ENCODE results near the gene CXCL6. TPM values are rescaled to one million over a fixed set of nuclear protein-coding genes. Genes with fewer than 3 reads are reported as not detected.

The CXCL6 gene
- 2.1 and 6.6 TPM in 2 replicates for total RNA-seq

- Histone ChIP-seq H3K4me3 (ENCODE audit: low read depth, low read length) (peak within 1 kb of the TSS; percentile 54), H3K27me3 (ENCODE audit: control insufficient read depth, insufficient read depth, low read length) (no peaks in the 10 kb centered on the region), H3K36me3 (ENCODE audit: control insufficient read depth, insufficient read depth, low read length) (no peaks in the 10 kb centered on the region)
- DNase-seq (ENCODE audit: low read depth), result no peak
- TF ChIP-seq CTCF (IDR thresholded peaks at IDR 0.05; ENCODE audit: insufficient read depth, low read length, poor library complexity, severe bottlenecking), result no peak
These were observed at the start of gene CXCL6 for GRCh38 chr4:73836373-73837279. CXCL6 (plus strand) TSS chr4:73836678; CDS start chr4:73836751, 73 bp downstream.

DNA sequence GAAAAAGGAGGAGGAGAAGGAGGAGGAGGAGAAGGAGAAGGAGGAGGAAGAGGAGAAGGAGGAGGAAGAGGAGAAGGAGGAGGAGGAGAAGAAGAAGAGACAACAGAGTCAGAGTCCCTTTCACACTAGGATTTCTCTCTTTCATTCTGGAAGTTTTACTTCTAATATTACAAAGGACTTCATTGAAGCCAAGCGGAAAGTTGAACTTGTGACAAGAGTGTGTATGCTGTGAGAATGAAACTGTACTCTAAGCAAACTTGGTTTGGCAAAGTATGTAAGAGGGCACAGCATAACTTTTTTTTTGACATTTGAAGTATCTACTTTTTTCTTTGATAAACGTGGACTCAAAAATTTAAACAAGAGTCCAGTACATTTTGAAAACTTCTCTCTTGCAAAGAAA is 48.1 kb upstream of the CXCL6 start:
- no peak for DNase-seq (ENCODE audit: low read depth)
- H3K4me3 ChIP-seq (ENCODE audit: low read depth, low read length), result no peak overlapping the region
- no peak for TF ChIP-seq CTCF (IDR thresholded peaks at IDR 0.05; ENCODE audit: insufficient read depth, low read length, poor library complexity, severe bottlenecking)
- no peaks in the 10 kb centered on the region for H3K27me3 ChIP-seq (ENCODE audit: control insufficient read depth, insufficient read depth, low read length)
- no peaks in the 10 kb centered on the region for H3K36me3 ChIP-seq (ENCODE audit: control insufficient read depth, insufficient read depth, low read length)

DNA sequence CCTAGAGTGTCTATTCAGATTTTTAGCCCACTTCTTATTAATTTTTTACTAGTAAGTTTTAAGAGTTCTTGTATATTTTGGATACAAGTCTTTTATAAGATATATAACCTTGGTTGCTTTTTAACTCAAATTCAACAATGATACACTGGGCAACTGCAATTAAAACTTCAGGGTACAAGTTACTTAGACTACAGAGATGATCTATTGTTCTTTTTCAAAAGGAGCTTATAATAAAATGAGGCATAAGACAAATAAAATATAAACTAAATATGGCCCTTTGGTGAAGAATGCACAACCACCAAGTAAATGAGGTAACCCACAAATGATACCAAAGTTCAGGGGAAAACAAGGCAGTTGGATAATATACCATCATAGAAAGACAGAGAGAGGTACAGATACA is 37.6 kb upstream of the CXCL6 start:
- H3K4me3 ChIP-seq (ENCODE audit: low read depth, low read length), result no peak overlapping the region
- no peaks in the 10 kb centered on the region for H3K27me3 ChIP-seq (ENCODE audit: control insufficient read depth, insufficient read depth, low read length)
- TF ChIP-seq CTCF (IDR thresholded peaks at IDR 0.05; ENCODE audit: insufficient read depth, low read length, poor library complexity, severe bottlenecking), result no peak
- no peaks in the 10 kb centered on the region for H3K36me3 ChIP-seq (ENCODE audit: control insufficient read depth, insufficient read depth, low read length)
- no peak for DNase-seq (ENCODE audit: low read depth)

DNA sequence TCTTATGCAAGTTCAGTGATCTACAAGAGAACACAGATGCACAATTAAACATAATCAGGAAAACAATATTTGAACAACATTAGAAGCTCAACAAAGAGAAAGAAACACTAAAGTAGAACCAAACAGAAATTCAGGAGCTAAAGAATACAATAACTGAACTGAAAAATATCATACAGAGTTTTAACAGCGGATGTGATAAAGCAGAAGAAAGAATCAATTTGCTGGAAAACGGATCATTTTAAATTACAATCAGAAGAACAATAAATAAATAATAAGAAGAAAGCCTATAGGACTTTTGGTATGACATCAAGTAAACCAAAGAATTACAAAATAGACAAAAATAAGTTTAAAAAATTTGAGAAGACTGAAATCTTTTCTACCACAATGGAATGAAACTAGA is 36.3 kb upstream of the CXCL6 start:
- DNase-seq (ENCODE audit: low read depth), result no peak
- Histone ChIP-seq H3K4me3 (ENCODE audit: low read depth, low read length) (no peak overlapping the region), H3K27me3 (ENCODE audit: control insufficient read depth, insufficient read depth, low read length) (no peaks in the 10 kb centered on the region), H3K36me3 (ENCODE audit: control insufficient read depth, insufficient read depth, low read length) (no peaks in the 10 kb centered on the region)
- no peak for TF ChIP-seq CTCF (IDR thresholded peaks at IDR 0.05; ENCODE audit: insufficient read depth, low read length, poor library complexity, severe bottlenecking)

GRCh38 chr4:73801692-73802091 is 34.8 kb upstream of the CXCL6 start:
- Histone ChIP-seq H3K36me3 (ENCODE audit: control insufficient read depth, insufficient read depth, low read length) (no peaks in the 10 kb centered on the region), H3K4me3 (ENCODE audit: low read depth, low read length) (no peak overlapping the region), H3K27me3 (ENCODE audit: control insufficient read depth, insufficient read depth, low read length) (no peaks in the 10 kb centered on the region)
- no peak for DNase-seq (ENCODE audit: low read depth)
- no peak for TF ChIP-seq CTCF (IDR thresholded peaks at IDR 0.05; ENCODE audit: insufficient read depth, low read length, poor library complexity, severe bottlenecking)

DNA sequence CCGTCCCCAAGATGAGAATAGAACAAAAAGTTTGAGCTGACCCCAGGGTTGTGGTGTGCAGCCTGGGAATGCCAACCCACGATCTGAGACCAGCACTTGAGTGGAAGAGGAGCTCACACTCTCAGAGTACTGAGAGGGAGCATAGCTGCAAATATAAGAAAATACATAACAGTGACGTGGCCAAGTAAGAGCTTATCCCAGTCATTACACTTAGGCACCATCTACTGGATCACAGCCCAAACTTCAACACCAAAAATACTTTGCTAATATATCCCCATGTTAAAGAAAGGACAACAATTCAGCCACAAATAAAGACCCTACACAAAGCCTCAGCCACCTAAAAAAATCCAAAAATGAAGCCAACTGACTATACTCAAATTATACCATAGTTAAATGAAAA is 33.3 kb upstream of the CXCL6 start:
- no peaks in the 10 kb centered on the region for H3K27me3 ChIP-seq (ENCODE audit: control insufficient read depth, insufficient read depth, low read length)
- no peak overlapping the region for H3K4me3 ChIP-seq (ENCODE audit: low read depth, low read length)
- H3K36me3 ChIP-seq (ENCODE audit: control insufficient read depth, insufficient read depth, low read length), result no peaks in the 10 kb centered on the region
- TF ChIP-seq CTCF (IDR thresholded peaks at IDR 0.05; ENCODE audit: insufficient read depth, low read length, poor library complexity, severe bottlenecking), result no peak
- no peak for DNase-seq (ENCODE audit: low read depth)
